HG03196 (cell line): Measurements from ENCODE around the gene PRPS2.

Experiments
- ATAC-seq: cut with Tn5 transposase; IDR thresholded peaks from one replicate; pipeline ENCODE4 v1.9.1; 2021; ENCODE audit not compliant: unreplicated experiment

Gene PRPS2

GRCh38 chrX:12811658-12812057 lies 20.4 kb downstream of the PRPS2 start:
- ATAC-seq = no peak

GRCh38 chrX:12814420-12814819 lies 23.2 kb downstream of the PRPS2 start:
- ATAC-seq = no peak

- ATAC-seq = no peak
Observed at GRCh38 chrX:12817528-12817927, 26.3 kb downstream of the PRPS2 start.

GRCh38 chrX:12819222-12819621 lies 28.0 kb downstream of the PRPS2 start:
- ATAC-seq = no peak

- no peak for ATAC-seq
Observed at GRCh38 chrX:12820737-12821136, 29.5 kb downstream of the PRPS2 start.

- no peak for ATAC-seq
Observed at GRCh38 chrX:12824944-12825343, 33.7 kb downstream of the PRPS2 start.

GRCh38 chrX:12825801-12826200 lies 34.6 kb downstream of the PRPS2 start:
- no peak for ATAC-seq

- ATAC-seq = no peak
Observed at GRCh38 chrX:12843061-12843667, 52.0 kb downstream of the PRPS2 start.

GRCh38 chrX:12843668-12844279 lies 52.6 kb downstream of the PRPS2 start:
- peak; percentile 92 for ATAC-seq

GRCh38 chrX:12844319-12844718 lies 53.1 kb downstream of the PRPS2 start:
- peak; percentile 43 for ATAC-seq

GRCh38 chrX:12865359-12865758 lies 74.1 kb downstream of the PRPS2 start:
- no peak for ATAC-seq

- ATAC-seq = no peak
Observed at GRCh38 chrX:12866451-12867377, 75.5 kb downstream of the PRPS2 start, which contains the start of gene TLR7. Gene TLR7 (plus strand): TSS chrX:12867072. CDS start chrX:12867579, 507 bp downstream.

GRCh38 chrX:12867685-12868084 lies 76.5 kb downstream of the PRPS2 start:
- no peak for ATAC-seq

- ATAC-seq = peak; percentile 44
Observed at GRCh38 chrX:12868747-12869146, 77.5 kb downstream of the PRPS2 start.

- ATAC-seq = no peak
Observed at GRCh38 chrX:12871257-12871656, 80.0 kb downstream of the PRPS2 start.

GRCh38 chrX:12872741-12873140 lies 81.5 kb downstream of the PRPS2 start:
- ATAC-seq = no peak
